H1 (cell line): ENCODE data around the gene SYP. TPM values are rescaled to one million over a fixed set of nuclear protein-coding genes. Genes with fewer than 3 reads are reported as not detected.
A peak's percentile ranks its signal among the peaks of the same experiment; 100 is the strongest.

Experiments
- CTCF ChIA-PET: fragments of 300-600 bp; sonication (Branson Sonifier 250); formaldehyde crosslinking; loops from one replicate; lab custom pipeline; 2021; ENCODE audit not compliant: partially characterized antibody; lab: Charles Lee
- POLR2A ChIA-PET: fragments of 300-600 bp; sonication (Branson Sonifier 250); formaldehyde crosslinking; loops from one replicate; lab custom pipeline; 2021; ENCODE audit warnings: inconsistent platforms; ENCODE audit not compliant: partially characterized antibody; lab: Charles Lee
- DNase-seq, 2 experiments: peaks; one replicate each; pipeline versions ENCODE4 v3.0.0 to v3.0.0-alpha.2; 2010 to 2022; ENCODE audit warnings: low spot score in 2 of 2, low read depth in 1 of 2, mixed read lengths in 1 of 2
- FAIRE-seq: peaks from 2 replicates; lab custom pipeline; 2011; peaks lifted over from hg19 to GRCh38; lab: Jason Lieb, UNC
- H2AFZ ChIP-seq: 2 replicates; pipeline ENCODE4 v1.8.1; 2012; ENCODE audit warnings: low read length, inconsistent platforms
- H2AK5ac ChIP-seq: 2 replicates; pipeline ENCODE4 v1.6.1; 2013; ENCODE audit warnings: low read depth, low read length
- H2BK120ac ChIP-seq: replicated peaks from 2 replicates; pipeline ENCODE3; 2013; ENCODE audit warnings: low read depth, low read length, inconsistent platforms
- H2BK12ac ChIP-seq: 2 replicates; pipeline ENCODE4 v1.6.1; 2013; ENCODE audit warnings: low read depth, low read length
- H2BK15ac ChIP-seq: 2 replicates; pipeline ENCODE4 v1.6.1; 2013; ENCODE audit warnings: low read length
- H2BK20ac ChIP-seq: 2 replicates; pipeline ENCODE4 v1.6.1; 2013; ENCODE audit warnings: low read length
- H2BK5ac ChIP-seq: 2 replicates; pipeline ENCODE4 v1.6.1; 2013; ENCODE audit warnings: low read depth, low read length
- H3K14ac ChIP-seq: 2 replicates; pipeline ENCODE4 v1.6.1; 2013; ENCODE audit warnings: inconsistent platforms; ENCODE audit not compliant: insufficient read length
- H3K18ac ChIP-seq: 2 replicates; pipeline ENCODE4 v1.6.1; 2013; ENCODE audit warnings: low read length; ENCODE audit errors: extremely low read depth
- H3K23ac ChIP-seq: 2 replicates; pipeline ENCODE4 v1.6.1; 2013; ENCODE audit warnings: inconsistent platforms; ENCODE audit not compliant: insufficient read length
- H3K23me2 ChIP-seq: 2 replicates; pipeline ENCODE4 v1.6.1; 2013; ENCODE audit warnings: low read depth, low read length
- H3K27ac ChIP-seq: 2 replicates; pipeline ENCODE4 v1.6.1; 2011; ENCODE audit warnings: low read depth, low read length, inconsistent platforms
- H3K27me3 ChIP-seq, 4 experiments: replicated peaks in 1 of 4; 1 replicate in 1 of 4; 2 replicates in 3 of 4; pipeline versions ENCODE4 v1.6.1 to v1.8.1; 2011 to 2013; ENCODE audit warnings: low read length in 3 of 4, mild to moderate bottlenecking in 3 of 4, inconsistent platforms in 2 of 4, mixed read lengths in 2 of 4, moderate library complexity in 1 of 4; ENCODE audit not compliant: control insufficient read depth in 3 of 4, insufficient read depth in 3 of 4; ENCODE audit errors: extremely low read depth in 1 of 4
- H3K36me3 ChIP-seq, 4 experiments: 2 replicates each; pipeline versions ENCODE4 v1.6.1 to v1.8.1; 2011 to 2013; ENCODE audit warnings: mild to moderate bottlenecking in 4 of 4, low read length in 3 of 4, moderate library complexity in 2 of 4, control low read depth in 1 of 4, inconsistent platforms in 1 of 4; ENCODE audit not compliant: insufficient read depth in 4 of 4, control insufficient read depth in 2 of 4
- H3K4ac ChIP-seq: replicated peaks from 2 replicates; pipeline ENCODE3; 2013; ENCODE audit warnings: low read length, low read depth, mixed read lengths, inconsistent platforms; ENCODE audit not compliant: insufficient read length
- H3K4me1 ChIP-seq, 4 experiments: replicated peaks in 1 of 4; 1 replicate in 1 of 4; 2 replicates in 3 of 4; pipeline versions ENCODE4 v1.6.1 to v1.8.1; 2011 to 2013; ENCODE audit warnings: low read length in 3 of 4, inconsistent platforms in 2 of 4, mixed read lengths in 1 of 4; ENCODE audit not compliant: insufficient read depth in 4 of 4, control insufficient read depth in 3 of 4
- H3K4me2 ChIP-seq, 2 experiments: 2 replicates each; pipeline versions ENCODE4 v1.6.1 to v1.8.1; 2011 to 2013; ENCODE audit warnings: low read depth in 2 of 2, low read length in 2 of 2, control low read depth in 1 of 2, inconsistent platforms in 1 of 2, mild to moderate bottlenecking in 1 of 2; ENCODE audit not compliant: insufficient read depth in 1 of 2
- H3K4me3 ChIP-seq, 4 experiments: fragments of 200-600, 300-600 bp in 1 of 4; sonication (generic), shearing (Covaris generic), sonication (Bioruptor Twin) in 1 of 4; 2 replicates each; pipeline versions ENCODE4 v1.5.1 to v1.8.1; 2011 to 2016; ENCODE audit warnings: low read length in 4 of 4, low read depth in 3 of 4, control low read depth in 2 of 4, inconsistent platforms in 2 of 4, mild to moderate bottlenecking in 2 of 4, mixed read lengths in 1 of 4, moderate library complexity in 1 of 4; ENCODE audit not compliant: insufficient read depth in 2 of 4; ENCODE audit errors: extremely low read depth in 1 of 4
- H3K56ac ChIP-seq: replicated peaks from 2 replicates; pipeline ENCODE3; 2013; ENCODE audit warnings: low read depth, mild to moderate bottlenecking, mixed read lengths, low read length, inconsistent platforms; ENCODE audit not compliant: insufficient read length
- H3K79me1 ChIP-seq: 2 replicates; pipeline ENCODE4 v1.6.1; 2013; ENCODE audit warnings: low read depth, low read length, control low read depth
- H3K79me2 ChIP-seq, 2 experiments: 2 replicates each; pipeline versions ENCODE4 v1.6.1 to v1.8.1; 2012 to 2013; ENCODE audit warnings: low read length in 2 of 2, mild to moderate bottlenecking in 2 of 2, inconsistent platforms in 1 of 2; ENCODE audit not compliant: insufficient read depth in 2 of 2, control insufficient read depth in 1 of 2
- H3K9ac ChIP-seq, 4 experiments: replicated peaks in 1 of 4; 1 replicate in 1 of 4; 2 replicates in 3 of 4; pipeline versions ENCODE4 v1.6.1 to v1.8.1; 2011 to 2013; ENCODE audit warnings: low read depth in 3 of 4, low read length in 3 of 4, control low read depth in 2 of 4, mild to moderate bottlenecking in 2 of 4, moderate library complexity in 2 of 4, inconsistent platforms in 1 of 4; ENCODE audit errors: extremely low read depth in 1 of 4
- H3K9me3 ChIP-seq, 2 experiments: 2 replicates each; pipeline versions ENCODE4 v1.6.1 to v1.8.1; 2012 to 2013; ENCODE audit warnings: mild to moderate bottlenecking in 2 of 2, moderate library complexity in 2 of 2, control low read depth in 1 of 2, inconsistent platforms in 1 of 2, low read depth in 1 of 2, low read length in 1 of 2, mixed read lengths in 1 of 2; ENCODE audit not compliant: insufficient read depth in 2 of 2
- H4K20me1 ChIP-seq, 2 experiments: replicated peaks in 1 of 2; 2 replicates each; pipeline versions ENCODE3 to v1.8.1; 2011 to 2013; ENCODE audit warnings: inconsistent platforms in 2 of 2, low read length in 2 of 2, mild to moderate bottlenecking in 1 of 2; ENCODE audit not compliant: insufficient read depth in 2 of 2, control insufficient read depth in 1 of 2
- H4K5ac ChIP-seq: 2 replicates; pipeline ENCODE4 v1.6.1; 2013; ENCODE audit warnings: low read length, low read depth, mixed read lengths, inconsistent platforms; ENCODE audit not compliant: insufficient read length
- H4K8ac ChIP-seq: 2 replicates; pipeline ENCODE4 v1.8.0; 2013; ENCODE audit warnings: mild to moderate bottlenecking, moderate library complexity, low read length, inconsistent platforms; ENCODE audit not compliant: insufficient read depth; ENCODE audit errors: extremely low read depth
- H4K91ac ChIP-seq: replicated peaks from 2 replicates; pipeline ENCODE3; 2013; ENCODE audit warnings: low read length, mixed read lengths, inconsistent platforms; ENCODE audit not compliant: insufficient read length
- PHF8 ChIP-seq: fragments of 200-600 bp; sonication (generic); conservative IDR thresholded peaks from 2 replicates; pipeline ENCODE4 v1.7.1; 2012; ENCODE audit warnings: low read depth, mild to moderate bottlenecking, inconsistent platforms, low read length, moderate library complexity
- SP2 ChIP-seq: IDR thresholded peaks from 2 replicates; pipeline ENCODE4 v1.6.1; 2012; ENCODE audit warnings: mild to moderate bottlenecking, low read length, inconsistent platforms
- WGBS, 2 experiments: shearing (Covaris generic) in 1 of 2; methylation state at CpG; one replicate each; pipeline versions ENCODE4 v1.1.6 to v1.1.7; 2013 to 2015; ENCODE audit warnings: low lambda C conversion rate in 2 of 2, mixed read lengths in 2 of 2, inconsistent platforms in 1 of 2, low coverage in 1 of 2, missing lambda C conversion rate in 1 of 2; ENCODE audit not compliant: insufficient replicate concordance in 2 of 2, insufficient coverage in 1 of 2, insufficient read length in 1 of 2; ENCODE audit errors: extremely low coverage in 1 of 2, missing lambda C conversion rate in 1 of 2; 5-methylcytosine and 5-hydroxymethylcytosine counted together
- polyA plus RNA-seq, 7 experiments: library from polyadenylated mRNA; depleted of rRNA in 3 of 7; stranded (reverse) in 5 of 7; unstranded in 2 of 7; fragments of >200 nt in 5 of 7; fragments of 200-250 nt in 2 of 7; gene quantifications; 1 replicate in 5 of 7; 2 replicates in 1 of 7; 4 replicates in 1 of 7; pipeline versions ENCODE4 v1.2.1 to v1.2.3, GENCODE V29; 2011 to 2013; ENCODE audit warnings: missing spikeins in 2 of 7, mixed read lengths in 2 of 7
- total RNA-seq: library from RNA; stranded (reverse); fragmentation: NEBNext Ultra II Directional; extraction: Animal tissue kit (Norgen Biotek cat#: 25700); gene quantifications from 2 replicates; pipeline ENCODE4 v1.2.1, GENCODE V29; 2021

The SYP gene
- total and polyA plus RNA-seq, 2 of the 8 experiments (the other 6 are each of a cell fraction or from before 2014, with no cell fraction given): 4.3 to 10.8 TPM

DNA sequence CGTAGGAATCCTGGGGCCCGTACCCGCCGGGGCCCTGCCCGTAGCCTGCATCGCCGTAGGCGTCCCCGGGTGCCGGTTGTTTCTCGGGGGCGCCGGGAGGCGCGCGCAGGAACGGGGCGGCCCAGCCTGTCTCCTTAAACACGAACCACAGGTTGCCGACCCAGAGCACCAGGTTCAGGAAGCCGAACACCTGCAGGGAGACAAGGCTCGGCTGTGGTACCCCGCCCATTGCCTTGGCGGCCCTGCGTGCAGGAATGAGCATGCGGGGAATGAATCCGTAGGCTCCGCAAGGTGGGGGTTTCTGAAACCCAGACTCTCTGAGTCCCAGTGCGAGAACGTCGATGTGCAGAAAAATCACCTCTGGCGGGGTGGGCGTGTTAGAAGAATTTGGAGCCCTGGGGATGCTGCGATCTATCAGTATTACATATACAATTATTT, 8.4 kb downstream of the SYP start:
- no peak overlapping the region for H2BK120ac ChIP-seq
- ChIA-PET CTCF (interaction anchor here (1.4 to 2.5 kb wide), 4 partner anchors 33 to 90 kb away, joined by 6 to 11 read pairs (median 8); no protein-coding TSS in a partner anchor), POLR2A (interaction anchor here (1.0 to 1.4 kb wide), 4 partner anchors 16 to 28 kb away, joined by 3 to 4 read pairs (median 3); no protein-coding TSS in a partner anchor)
- no peak overlapping the region; the same call in 1 of the 2 replicates for H2AFZ ChIP-seq
- no peak overlapping the region for H3K23ac ChIP-seq
- H3K4me2 ChIP-seq: peak overlapping the region; percentile 18 to 60; a peak in 3 of 4 replicates
- peaks cover 2% of the 10 kb centered on the region; the same call in 1 of the 2 replicates for H3K23me2 ChIP-seq
- FAIRE-seq (no peak), DNase-seq (no peak)
- no peaks in the 10 kb centered on the region for H4K20me1 ChIP-seq
- peak overlapping the region; percentile 73; the same call in 1 of the 2 replicates for H4K8ac ChIP-seq
- H3K4me3 ChIP-seq: peak overlapping the region; percentile 51 to 87 (median 61)
- no peak overlapping the region for H2BK12ac ChIP-seq
- H3K4ac ChIP-seq: no peak overlapping the region
- no peaks in the 10 kb centered on the region for H3K36me3 ChIP-seq
- no peaks in the 10 kb centered on the region for H3K79me1 ChIP-seq
- TF ChIP-seq PHF8: peak; percentile 77
- TF ChIP-seq SP2: no peak
- H2BK20ac ChIP-seq: no peak overlapping the region
- no peak overlapping the region for H3K18ac ChIP-seq
- no peaks in the 10 kb centered on the region for H3K9me3 ChIP-seq
- peak overlapping the region; percentile 77; the same call in 1 of the 2 replicates for H3K27ac ChIP-seq
- H2AK5ac ChIP-seq: no peak overlapping the region
- no peak overlapping the region for H3K56ac ChIP-seq
- H3K4me1 ChIP-seq: peaks cover 0 to 4% (median 3%) of the 10 kb centered on the region in 4 experiments; a peak in 4 of 7 replicates
- H4K5ac ChIP-seq: no peak overlapping the region
- H4K91ac ChIP-seq: no peak overlapping the region
- no peak overlapping the region for H3K14ac ChIP-seq
- no peaks in the 10 kb centered on the region for H3K79me2 ChIP-seq
- H3K27me3 ChIP-seq: no peaks in the 10 kb centered on the region
- peak overlapping the region in 3 of 4 experiments; percentile 46 to 66 (median 55); a peak in 6 of 7 replicates for H3K9ac ChIP-seq
- no peak overlapping the region for H2BK5ac ChIP-seq
- 3% methylated on average over 22 of the region's 34 CpGs; no CpG with 5 or more reads in 1 of the 2 experiments for WGBS, 2 experiments
- H2BK15ac ChIP-seq: no peak overlapping the region
